GM12878 (cell line): Measurements from ENCODE around the gene NTN3.

Experiments
- BCLAF1 ChIP-seq: fragments of 450-650 bp; IDR thresholded peaks from 2 replicates; pipeline ENCODE4 v1.6.1; 2017; ENCODE audit warnings: antibody characterized with exemption, mild to moderate bottlenecking, moderate library complexity
- CTCF ChIP-seq, 3 experiments: IDR thresholded peaks in 2 of 3; conservative IDR thresholded peaks in 1 of 3; 2 replicates each; pipeline ENCODE4 v1.5.1; 2011; ENCODE audit warnings: low read depth in 3 of 3, low read length in 3 of 3, mild to moderate bottlenecking in 3 of 3, control low read depth in 2 of 3, moderate library complexity in 2 of 3, inconsistent platforms in 1 of 3, mixed read lengths in 1 of 3; ENCODE audit not compliant: control insufficient read depth in 2 of 3, insufficient read depth in 1 of 3; ENCODE audit errors: extremely low read depth in 1 of 3
- DPF2 ChIP-seq: fragments of 450-650 bp; IDR thresholded peaks from 2 replicates; pipeline ENCODE4 v1.6.1; 2017; ENCODE audit warnings: mild to moderate bottlenecking
- EP300 ChIP-seq, 2 experiments: fragments of 150-350 bp in 1 of 2; IDR thresholded peaks; 2 replicates each; pipeline ENCODE4 v1.6.1; 2011 to 2012; ENCODE audit warnings: low read depth in 2 of 2, low read length in 2 of 2, borderline replicate concordance in 1 of 2, improper control_type of control experiment in 1 of 2, inconsistent platforms in 1 of 2; ENCODE audit not compliant: control insufficient read depth in 1 of 2
- GATAD2B ChIP-seq: fragments of 450-650 bp; conservative IDR thresholded peaks from 2 replicates; pipeline ENCODE4 v1.6.1; 2017; ENCODE audit warnings: low read depth, mild to moderate bottlenecking, moderate library complexity
- KDM1A ChIP-seq: fragments of 200-600 bp; sonication (generic); IDR thresholded peaks from 2 replicates; pipeline ENCODE4 v1.6.1; 2016; ENCODE audit warnings: borderline replicate concordance
- LARP7 ChIP-seq: fragments of 450-650 bp; IDR thresholded peaks from 2 replicates; pipeline ENCODE4 v1.6.1; 2017; ENCODE audit warnings: mild to moderate bottlenecking
- NFXL1 ChIP-seq: fragments of 450-650 bp; IDR thresholded peaks from 2 replicates; pipeline ENCODE4 v1.6.1; 2017; ENCODE audit warnings: antibody characterized with exemption, mild to moderate bottlenecking, borderline replicate concordance
- RCOR1 ChIP-seq: conservative IDR thresholded peaks from 2 replicates; pipeline ENCODE4 v1.6.1; 2012; ENCODE audit warnings: low read depth, low read length, improper control_type of control experiment
- SIN3A ChIP-seq: IDR thresholded peaks from 2 replicates; pipeline ENCODE4 v1.6.1; 2012; ENCODE audit warnings: low read depth, low read length, improper control_type of control experiment
- SMC3 ChIP-seq: IDR thresholded peaks from 2 replicates; pipeline ENCODE4 v1.6.1; 2011; ENCODE audit warnings: low read length, improper control_type of control experiment, borderline replicate concordance
- SP1 ChIP-seq: IDR thresholded peaks from one replicate; pipeline ENCODE4 v1.6.1; 2011; ENCODE audit warnings: low read depth, low read length
- SPI1 ChIP-seq: IDR thresholded peaks from 2 replicates; pipeline ENCODE4 v1.6.1; 2011; ENCODE audit warnings: low read depth, mild to moderate bottlenecking, low read length, moderate library complexity, borderline replicate concordance; ENCODE audit not compliant: insufficient read depth
- TAF1 ChIP-seq: IDR thresholded peaks from 2 replicates; pipeline ENCODE4 v1.6.1; 2011; ENCODE audit warnings: mild to moderate bottlenecking, low read depth, low read length, borderline replicate concordance

GRCh38 chr16:2429771-2430663 lies 41.1 kb upstream of the NTN3 start:
- no peak for TF ChIP-seq SIN3A
- peak; percentile 41 to 71 (median 44); a peak in 5 of 6 replicates for TF ChIP-seq CTCF (IDR thresholded peaks at IDR 0.05 in 2 of 3, conservative IDR thresholded peaks at IDR 0.05 in 1 of 3; ENCODE audit: control insufficient read depth in 2 of 3, extremely low read depth in 1 of 3, insufficient read depth in 1 of 3, low read depth in 3 of 3, low read length in 3 of 3)
- TF ChIP-seq GATAD2B = no peak
- TF ChIP-seq RCOR1 = no peak
- TF ChIP-seq DPF2 = no peak
- no peak for TF ChIP-seq BCLAF1
- no peak for TF ChIP-seq TAF1
- TF ChIP-seq LARP7 = no peak
- TF ChIP-seq NFXL1 = no peak
- TF ChIP-seq SP1 = no peak
- no peak for TF ChIP-seq SPI1
- peak; percentile 53; the same call in 1 of the 2 replicates for TF ChIP-seq SMC3
- TF ChIP-seq KDM1A = no peak
- no peak for TF ChIP-seq EP300 (IDR thresholded peaks at IDR 0.05; ENCODE audit: borderline replicate concordance in 1 of 2, control insufficient read depth in 1 of 2, low read depth in 2 of 2, low read length in 2 of 2)
